ENCODE data around the gene CCDC30.

The CCDC30 gene

GRCh38 chr1:42449256-42449655, 13.8 kb upstream of the CCDC30 start:
- Histone ChIP-seq H3K27me3 (ENCODE audit: insufficient read depth, low read length) (no peaks in the 10 kb centered on the region), H3K79me2 (ENCODE audit: insufficient read depth, low read length) (no peaks in the 10 kb centered on the region), H3K4me3 (ENCODE audit: low read depth, low read length, poor library complexity, severe bottlenecking) (no peak overlapping the region), H3K9ac (ENCODE audit: low read length) (no peak overlapping the region), H3K9me3 (ENCODE audit: low read length) (no peaks in the 10 kb centered on the region), H2AFZ (ENCODE audit: low read length) (no peak overlapping the region), H3K36me3 (ENCODE audit: insufficient read depth, low read length) (no peaks in the 10 kb centered on the region; the same call in 1 of the 2 replicates), H4K20me1 (ENCODE audit: insufficient read depth, low read length) (no peaks in the 10 kb centered on the region), H3K4me2 (ENCODE audit: low read length) (no peak overlapping the region), H3F3A (ENCODE audit: insufficient read depth, low read length) (no peaks in the 10 kb centered on the region), H3K4me1 (ENCODE audit: insufficient read depth, low read length, severe bottlenecking) (no peaks in the 10 kb centered on the region), H3K9me2 (ENCODE audit: low read depth, low read length) (no peaks in the 10 kb centered on the region), H3K27ac (ENCODE audit: low read depth, low read length, poor library complexity, severe bottlenecking) (no peak overlapping the region)
- TF ChIP-seq, protein P1, sequence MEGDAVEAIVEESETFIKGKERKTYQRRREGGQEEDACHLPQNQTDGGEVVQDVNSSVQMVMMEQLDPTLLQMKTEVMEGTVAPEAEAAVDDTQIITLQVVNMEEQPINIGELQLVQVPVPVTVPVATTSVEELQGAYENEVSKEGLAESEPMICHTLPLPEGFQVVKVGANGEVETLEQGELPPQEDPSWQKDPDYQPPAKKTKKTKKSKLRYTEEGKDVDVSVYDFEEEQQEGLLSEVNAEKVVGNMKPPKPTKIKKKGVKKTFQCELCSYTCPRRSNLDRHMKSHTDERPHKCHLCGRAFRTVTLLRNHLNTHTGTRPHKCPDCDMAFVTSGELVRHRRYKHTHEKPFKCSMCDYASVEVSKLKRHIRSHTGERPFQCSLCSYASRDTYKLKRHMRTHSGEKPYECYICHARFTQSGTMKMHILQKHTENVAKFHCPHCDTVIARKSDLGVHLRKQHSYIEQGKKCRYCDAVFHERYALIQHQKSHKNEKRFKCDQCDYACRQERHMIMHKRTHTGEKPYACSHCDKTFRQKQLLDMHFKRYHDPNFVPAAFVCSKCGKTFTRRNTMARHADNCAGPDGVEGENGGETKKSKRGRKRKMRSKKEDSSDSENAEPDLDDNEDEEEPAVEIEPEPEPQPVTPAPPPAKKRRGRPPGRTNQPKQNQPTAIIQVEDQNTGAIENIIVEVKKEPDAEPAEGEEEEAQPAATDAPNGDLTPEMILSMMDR (IDR thresholded peaks at IDR 0.05; ENCODE audit: low read length): no peak
- TF ChIP-seq EZH2 (IDR thresholded peaks at IDR 0.05; ENCODE audit: borderline replicate concordance, low read length): no peak

- Histone ChIP-seq H4K20me1 (ENCODE audit: insufficient read depth, low read length) (no peaks in the 10 kb centered on the region), H3K4me3 (ENCODE audit: low read depth, low read length, poor library complexity, severe bottlenecking) (no peak overlapping the region), H3K36me3 (ENCODE audit: insufficient read depth, low read length) (no peaks in the 10 kb centered on the region; the same call in 1 of the 2 replicates), H3K4me2 (ENCODE audit: low read length) (no peak overlapping the region), H3K27ac (ENCODE audit: low read depth, low read length, poor library complexity, severe bottlenecking) (no peak overlapping the region), H3F3A (ENCODE audit: insufficient read depth, low read length) (no peaks in the 10 kb centered on the region), H2AFZ (ENCODE audit: low read length) (no peak overlapping the region), H3K9me3 (ENCODE audit: low read length) (no peaks in the 10 kb centered on the region), H3K4me1 (ENCODE audit: insufficient read depth, low read length, severe bottlenecking) (no peaks in the 10 kb centered on the region), H3K79me2 (ENCODE audit: insufficient read depth, low read length) (no peaks in the 10 kb centered on the region), H3K9ac (ENCODE audit: low read length) (no peak overlapping the region), H3K9me2 (ENCODE audit: low read depth, low read length) (no peaks in the 10 kb centered on the region), H3K27me3 (ENCODE audit: insufficient read depth, low read length) (no peaks in the 10 kb centered on the region)
- TF ChIP-seq, protein P1 (IDR thresholded peaks at IDR 0.05; ENCODE audit: low read length): no peak
- no peak for TF ChIP-seq EZH2 (IDR thresholded peaks at IDR 0.05; ENCODE audit: borderline replicate concordance, low read length)
Measured at GRCh38 chr1:42450061-42450460, 13.0 kb upstream of the CCDC30 start.

DNA sequence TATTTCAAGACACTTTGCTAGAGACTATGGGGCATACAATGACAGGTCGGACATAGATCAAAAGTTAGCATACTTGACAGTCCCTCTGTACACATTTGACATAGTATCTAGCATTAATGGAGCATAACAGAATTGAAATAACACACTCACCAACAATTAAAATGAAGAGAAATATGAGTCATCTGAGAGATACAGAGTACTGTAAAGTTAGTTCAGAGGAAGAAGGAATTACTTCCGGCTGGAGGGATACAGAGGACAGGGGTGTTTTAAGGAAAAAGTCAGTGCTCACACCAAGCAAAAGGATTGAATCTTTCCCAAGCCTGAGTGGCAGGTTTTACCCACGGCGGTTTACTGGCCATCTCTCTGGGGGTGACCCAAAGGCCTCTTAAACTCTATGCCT, 9.7 kb upstream of the CCDC30 start:
- no peak overlapping the region for H3K4me3 ChIP-seq (ENCODE audit: low read depth, low read length, poor library complexity, severe bottlenecking)
- peaks cover 24% of the 10 kb centered on the region for H3K4me1 ChIP-seq (ENCODE audit: insufficient read depth, low read length, severe bottlenecking)
- no peaks in the 10 kb centered on the region for H3K27me3 ChIP-seq (ENCODE audit: insufficient read depth, low read length)
- TF ChIP-seq, protein P1 (IDR thresholded peaks at IDR 0.05; ENCODE audit: low read length): no peak
- TF ChIP-seq EZH2 (IDR thresholded peaks at IDR 0.05; ENCODE audit: borderline replicate concordance, low read length): no peak
- no peaks in the 10 kb centered on the region for H3F3A ChIP-seq (ENCODE audit: insufficient read depth, low read length)
- no peaks in the 10 kb centered on the region for H3K9me3 ChIP-seq (ENCODE audit: low read length)
- H3K9ac ChIP-seq (ENCODE audit: low read length): no peak overlapping the region
- no peaks in the 10 kb centered on the region for H4K20me1 ChIP-seq (ENCODE audit: insufficient read depth, low read length)
- H2AFZ ChIP-seq (ENCODE audit: low read length): no peak overlapping the region
- no peak overlapping the region for H3K27ac ChIP-seq (ENCODE audit: low read depth, low read length, poor library complexity, severe bottlenecking)
- H3K79me2 ChIP-seq (ENCODE audit: insufficient read depth, low read length): no peaks in the 10 kb centered on the region
- H3K36me3 ChIP-seq (ENCODE audit: insufficient read depth, low read length): peaks cover 7% of the 10 kb centered on the region
- H3K9me2 ChIP-seq (ENCODE audit: low read depth, low read length): no peaks in the 10 kb centered on the region
- H3K4me2 ChIP-seq (ENCODE audit: low read length): no peak overlapping the region

Data from OCI-LY1 (cell line).